PC-9 (cell line): ENCODE measurements around the gene GYS2.

Experiments
- CTCF ChIP-seq: fragments of 200-600 bp; sonication (generic); conservative IDR thresholded peaks from 2 replicates; pipeline ENCODE4 v1.6.1; 2017; ENCODE audit warnings: mixed run types, antibody characterized with exemption, mild to moderate bottlenecking, moderate library complexity
- EZH2 ChIP-seq: fragments of 200-600 bp; sonication (generic); IDR thresholded peaks from 2 replicates; pipeline ENCODE4 v1.8.0; 2017; ENCODE audit warnings: antibody characterized with exemption, low read depth

GRCh38 chr12:21539797-21540196, 64.8 kb downstream of the GYS2 start:
- TF ChIP-seq CTCF (no peak), EZH2 (no peak)
